Measurements from ENCODE around the gene PBX3.

DNA sequence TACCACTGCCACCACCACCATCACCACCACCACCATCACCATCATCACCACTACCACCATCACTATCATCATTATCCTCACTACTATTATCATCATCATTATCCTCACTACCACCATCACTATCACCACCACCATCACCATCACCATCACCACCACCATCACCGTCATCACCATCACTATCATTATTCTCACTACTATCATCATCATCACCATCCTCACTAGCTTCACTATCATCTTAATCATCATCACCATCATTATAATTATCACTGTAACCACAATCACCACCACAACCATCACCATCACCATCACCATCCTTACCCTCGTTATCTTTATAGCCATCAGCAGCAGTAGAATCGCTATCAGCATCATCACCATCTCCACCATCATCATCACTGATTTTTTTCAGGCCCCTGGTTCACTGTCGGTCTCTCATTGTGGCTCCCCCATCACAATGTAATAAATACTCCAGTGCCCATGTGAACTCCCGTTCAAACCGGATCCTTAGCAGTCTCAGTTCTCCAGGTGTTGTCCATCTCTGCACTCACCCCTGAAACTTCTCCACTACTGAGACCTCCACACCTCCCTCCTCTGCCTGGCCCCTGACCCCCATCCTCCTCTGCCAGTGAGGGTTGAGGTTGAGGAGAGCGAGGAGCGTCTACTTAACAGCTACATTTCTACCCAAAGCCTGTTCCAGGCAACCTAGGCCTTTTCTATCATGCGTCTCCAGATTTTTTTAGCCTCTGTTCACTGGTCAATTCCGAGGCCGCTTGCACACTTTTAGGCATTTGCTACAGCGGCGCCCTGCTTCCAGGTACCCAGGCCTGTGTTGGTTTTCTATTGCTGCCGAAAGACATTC is 238.2 kb downstream of the PBX3 start:
- no peak for TF ChIP-seq TAF1 (conservative IDR thresholded peaks at IDR 0.05)
- TF ChIP-seq, protein P1, sequence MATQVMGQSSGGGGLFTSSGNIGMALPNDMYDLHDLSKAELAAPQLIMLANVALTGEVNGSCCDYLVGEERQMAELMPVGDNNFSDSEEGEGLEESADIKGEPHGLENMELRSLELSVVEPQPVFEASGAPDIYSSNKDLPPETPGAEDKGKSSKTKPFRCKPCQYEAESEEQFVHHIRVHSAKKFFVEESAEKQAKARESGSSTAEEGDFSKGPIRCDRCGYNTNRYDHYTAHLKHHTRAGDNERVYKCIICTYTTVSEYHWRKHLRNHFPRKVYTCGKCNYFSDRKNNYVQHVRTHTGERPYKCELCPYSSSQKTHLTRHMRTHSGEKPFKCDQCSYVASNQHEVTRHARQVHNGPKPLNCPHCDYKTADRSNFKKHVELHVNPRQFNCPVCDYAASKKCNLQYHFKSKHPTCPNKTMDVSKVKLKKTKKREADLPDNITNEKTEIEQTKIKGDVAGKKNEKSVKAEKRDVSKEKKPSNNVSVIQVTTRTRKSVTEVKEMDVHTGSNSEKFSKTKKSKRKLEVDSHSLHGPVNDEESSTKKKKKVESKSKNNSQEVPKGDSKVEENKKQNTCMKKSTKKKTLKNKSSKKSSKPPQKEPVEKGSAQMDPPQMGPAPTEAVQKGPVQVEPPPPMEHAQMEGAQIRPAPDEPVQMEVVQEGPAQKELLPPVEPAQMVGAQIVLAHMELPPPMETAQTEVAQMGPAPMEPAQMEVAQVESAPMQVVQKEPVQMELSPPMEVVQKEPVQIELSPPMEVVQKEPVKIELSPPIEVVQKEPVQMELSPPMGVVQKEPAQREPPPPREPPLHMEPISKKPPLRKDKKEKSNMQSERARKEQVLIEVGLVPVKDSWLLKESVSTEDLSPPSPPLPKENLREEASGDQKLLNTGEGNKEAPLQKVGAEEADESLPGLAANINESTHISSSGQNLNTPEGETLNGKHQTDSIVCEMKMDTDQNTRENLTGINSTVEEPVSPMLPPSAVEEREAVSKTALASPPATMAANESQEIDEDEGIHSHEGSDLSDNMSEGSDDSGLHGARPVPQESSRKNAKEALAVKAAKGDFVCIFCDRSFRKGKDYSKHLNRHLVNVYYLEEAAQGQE (IDR thresholded peaks at IDR 0.05) = no peak
- no peak for TF ChIP-seq CTCF (IDR thresholded peaks at IDR 0.05; ENCODE audit: low read depth, low read length, missing input control)
- no peak for TF ChIP-seq YY1 (IDR thresholded peaks at IDR 0.05)
- TF ChIP-seq RAD21 (IDR thresholded peaks at IDR 0.05) = no peak
- no peak for TF ChIP-seq FOXA1 (IDR thresholded peaks at IDR 0.05)
- TF ChIP-seq GABPA (IDR thresholded peaks at IDR 0.05 in 1 of 2, conservative IDR thresholded peaks at IDR 0.05 in 1 of 2) = no peak
